Measurements from ENCODE around the gene CCDC57.
"Not testable (repeated sequence)": the region's sequence is repeated elsewhere in the genome, so short reads cannot be mapped to it uniquely, and the experiment has no call there.

Gene CCDC57

DNA sequence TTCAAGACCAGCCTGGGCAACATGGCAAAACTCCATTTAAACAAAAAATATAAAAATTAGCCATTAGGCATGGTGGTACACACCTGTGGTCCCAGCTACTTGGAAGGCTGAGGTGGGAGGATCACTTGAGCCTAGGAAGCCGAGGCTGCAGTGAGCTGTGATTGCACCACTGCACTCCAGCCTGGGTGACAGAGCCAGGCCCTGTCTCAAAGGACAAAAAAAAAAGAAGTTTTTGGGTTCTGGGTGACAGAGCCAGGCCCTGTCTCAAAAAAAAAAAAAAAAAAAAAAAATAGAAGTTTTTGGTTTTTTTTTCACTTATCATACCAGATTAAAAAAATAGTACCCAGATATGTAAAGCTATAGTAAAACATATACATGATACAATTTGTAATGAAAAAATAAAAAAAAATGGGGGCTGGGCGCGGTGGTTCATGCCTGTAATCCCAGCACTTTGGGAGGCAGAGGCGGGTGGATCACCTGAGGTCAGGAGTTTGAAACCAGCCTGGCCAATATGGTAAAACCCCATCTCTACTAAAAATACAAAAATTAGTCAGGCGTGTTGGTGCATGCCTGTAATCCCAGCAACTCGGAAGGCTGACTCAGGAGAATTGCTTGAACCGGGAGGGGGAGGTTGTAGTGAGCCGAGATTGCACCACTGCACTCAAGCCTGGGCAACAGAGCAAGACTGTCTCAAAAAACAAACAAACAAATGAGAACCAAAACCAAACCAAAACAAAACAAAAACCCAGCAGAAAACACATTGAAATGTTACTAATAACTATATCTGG lies 79.3 kb downstream of the CCDC57 start:
- H3K9me3 ChIP-seq (ENCODE audit: control extremely low read depth in 1 of 5, control insufficient read depth in 4 of 5, insufficient read depth in 2 of 5, low read depth in 1 of 5, low read length in 4 of 5); DNase-seq; H3K4me3 ChIP-seq (ENCODE audit: control insufficient read depth in 1 of 7, extremely low read depth in 1 of 7, insufficient read depth in 4 of 7, low read depth in 2 of 7, low read length in 6 of 7); H3K4me1 ChIP-seq (ENCODE audit: control extremely low read depth in 1 of 4, control insufficient read depth in 4 of 4, insufficient read depth in 4 of 4, low read length in 3 of 4); H3K36me3 ChIP-seq (ENCODE audit: control insufficient read depth in 4 of 4, insufficient read depth in 4 of 4, low read length in 3 of 4); H3K27me3 ChIP-seq (replicated peaks in 2 of 5; ENCODE audit: control insufficient read depth in 4 of 5, insufficient read depth in 5 of 5, low read length in 4 of 5); CTCF ChIA-PET; H3K27ac ChIP-seq (ENCODE audit: insufficient read depth in 1 of 2, low read depth in 1 of 2, low read length in 2 of 2, poor library complexity in 1 of 2, severe bottlenecking in 2 of 2): not testable (repeated sequence)
- WGBS (ENCODE audit: insufficient coverage) = 100% methylated on average over 1 of the region's 8 CpGs
- POLR2A ChIA-PET = interaction anchor here (0.6 kb wide), 1 partner anchor 26 kb away, joined by 6 read pairs; no protein-coding TSS in a partner anchor

GRCh38 chr17:82129095-82129494 lies 83.5 kb downstream of the CCDC57 start:
- no peaks in the 10 kb centered on the region for H3K27me3 ChIP-seq (replicated peaks in 2 of 5; ENCODE audit: control insufficient read depth in 4 of 5, insufficient read depth in 5 of 5, low read length in 4 of 5)
- no peak for DNase-seq
- ChIA-PET POLR2A (no interaction called here), CTCF (interaction anchor here (0.9 kb wide), 1 partner anchor 8 kb away, joined by 3 read pairs; no protein-coding TSS in a partner anchor)
- no peaks in the 10 kb centered on the region for H3K4me1 ChIP-seq (ENCODE audit: control extremely low read depth in 1 of 4, control insufficient read depth in 4 of 4, insufficient read depth in 4 of 4, low read length in 3 of 4)
- H3K4me3 ChIP-seq (ENCODE audit: control insufficient read depth in 1 of 7, extremely low read depth in 1 of 7, insufficient read depth in 4 of 7, low read depth in 2 of 7, low read length in 6 of 7) = no peak overlapping the region
- H3K9me3 ChIP-seq (ENCODE audit: control extremely low read depth in 1 of 5, control insufficient read depth in 4 of 5, insufficient read depth in 2 of 5, low read depth in 1 of 5, low read length in 4 of 5) = no peaks in the 10 kb centered on the region
- 95% methylated on average over 4 of the region's 4 CpGs for WGBS (ENCODE audit: insufficient coverage)
- peaks cover 0 to 9% (median 4%) of the 10 kb centered on the region in 4 experiments for H3K36me3 ChIP-seq (ENCODE audit: control insufficient read depth in 4 of 4, insufficient read depth in 4 of 4, low read length in 3 of 4)
- H3K27ac ChIP-seq (ENCODE audit: insufficient read depth in 1 of 2, low read depth in 1 of 2, low read length in 2 of 2, poor library complexity in 1 of 2, severe bottlenecking in 2 of 2) = no peak overlapping the region

GRCh38 chr17:82128287-82128686 lies 84.4 kb downstream of the CCDC57 start:
- no peaks in the 10 kb centered on the region for H3K4me1 ChIP-seq (ENCODE audit: control extremely low read depth in 1 of 4, control insufficient read depth in 4 of 4, insufficient read depth in 4 of 4, low read length in 3 of 4)
- CTCF ChIA-PET = interaction anchor here (1.4 kb wide), 1 partner anchor 35 kb away, joined by 3 read pairs; no protein-coding TSS in a partner anchor
- H3K27ac ChIP-seq (ENCODE audit: insufficient read depth in 1 of 2, low read depth in 1 of 2, low read length in 2 of 2, poor library complexity in 1 of 2, severe bottlenecking in 2 of 2) = no peak overlapping the region

DNA sequence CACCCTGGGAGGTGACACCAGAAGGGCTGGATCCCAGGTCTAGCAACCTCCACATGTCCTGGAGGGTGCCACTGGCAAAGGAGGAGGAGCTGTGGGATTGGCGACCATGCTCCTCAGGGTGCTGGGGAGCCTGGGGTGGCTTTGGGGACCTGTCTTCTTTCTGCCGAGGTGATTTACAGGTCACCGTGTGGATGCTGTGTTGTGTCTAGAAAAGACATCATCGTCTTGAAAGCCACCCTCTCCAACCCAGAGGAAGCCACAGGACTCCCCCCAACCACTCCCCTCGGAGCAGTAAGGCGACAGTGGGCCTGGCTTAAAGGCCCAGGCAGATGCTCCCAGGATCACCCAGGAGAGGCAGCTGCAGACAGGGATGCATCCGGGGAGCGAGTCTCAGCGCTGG lies 84.9 kb downstream of the CCDC57 start:
- no peaks in the 10 kb centered on the region for H3K9me3 ChIP-seq (ENCODE audit: control extremely low read depth in 1 of 5, control insufficient read depth in 4 of 5, insufficient read depth in 2 of 5, low read depth in 1 of 5, low read length in 4 of 5)
- H3K4me3 ChIP-seq (ENCODE audit: control insufficient read depth in 1 of 7, extremely low read depth in 1 of 7, insufficient read depth in 4 of 7, low read depth in 2 of 7, low read length in 6 of 7) = no peak overlapping the region
- H3K36me3 ChIP-seq (ENCODE audit: control insufficient read depth in 4 of 4, insufficient read depth in 4 of 4, low read length in 3 of 4) = peaks cover 0 to 13% (median 6%) of the 10 kb centered on the region in 4 experiments
- ChIA-PET POLR2A (no interaction called here), CTCF (interaction anchor here (1.4 kb wide), 1 partner anchor 36 kb away, joined by 3 read pairs; no protein-coding TSS in a partner anchor)
- WGBS (ENCODE audit: insufficient coverage) = 99% methylated on average over 6 of the region's 9 CpGs
- no peak for DNase-seq
- no peaks in the 10 kb centered on the region for H3K27me3 ChIP-seq (replicated peaks in 2 of 5; ENCODE audit: control insufficient read depth in 4 of 5, insufficient read depth in 5 of 5, low read length in 4 of 5)
- H3K4me1 ChIP-seq (ENCODE audit: control extremely low read depth in 1 of 4, control insufficient read depth in 4 of 4, insufficient read depth in 4 of 4, low read length in 3 of 4) = no peaks in the 10 kb centered on the region
- H3K27ac ChIP-seq (ENCODE audit: insufficient read depth in 1 of 2, low read depth in 1 of 2, low read length in 2 of 2, poor library complexity in 1 of 2, severe bottlenecking in 2 of 2) = no peak overlapping the region

More at GRCh38 chr17:82128287-82128686, 84.4 kb downstream of the CCDC57 start:
- Histone ChIP-seq H3K4me3 (ENCODE audit: control insufficient read depth in 1 of 7, extremely low read depth in 1 of 7, insufficient read depth in 4 of 7, low read depth in 2 of 7, low read length in 6 of 7) (no peak overlapping the region), H3K9me3 (ENCODE audit: control extremely low read depth in 1 of 5, control insufficient read depth in 4 of 5, insufficient read depth in 2 of 5, low read depth in 1 of 5, low read length in 4 of 5) (no peaks in the 10 kb centered on the region), H3K36me3 (ENCODE audit: control insufficient read depth in 4 of 4, insufficient read depth in 4 of 4, low read length in 3 of 4) (peaks cover 0 to 12% (median 6%) of the 10 kb centered on the region in 4 experiments), H3K27me3 (replicated peaks in 2 of 5; ENCODE audit: control insufficient read depth in 4 of 5, insufficient read depth in 5 of 5, low read length in 4 of 5) (no peaks in the 10 kb centered on the region)
- 94% methylated on average over 13 of the region's 15 CpGs for WGBS (ENCODE audit: insufficient coverage)
- POLR2A ChIA-PET = no interaction called here
- DNase-seq = no peak

- Histone ChIP-seq H3K27me3 (replicated peaks in 2 of 5; ENCODE audit: control insufficient read depth in 4 of 5, insufficient read depth in 5 of 5, low read length in 4 of 5) (no peaks in the 10 kb centered on the region), H3K27ac (ENCODE audit: insufficient read depth in 1 of 2, low read depth in 1 of 2, low read length in 2 of 2, poor library complexity in 1 of 2, severe bottlenecking in 2 of 2) (no peak overlapping the region), H3K4me1 (ENCODE audit: control extremely low read depth in 1 of 4, control insufficient read depth in 4 of 4, insufficient read depth in 4 of 4, low read length in 3 of 4) (no peaks in the 10 kb centered on the region), H3K36me3 (ENCODE audit: control insufficient read depth in 4 of 4, insufficient read depth in 4 of 4, low read length in 3 of 4) (peaks cover 0 to 14% (median 6%) of the 10 kb centered on the region in 4 experiments), H3K9me3 (ENCODE audit: control extremely low read depth in 1 of 5, control insufficient read depth in 4 of 5, insufficient read depth in 2 of 5, low read depth in 1 of 5, low read length in 4 of 5) (no peaks in the 10 kb centered on the region), H3K4me3 (ENCODE audit: control insufficient read depth in 1 of 7, extremely low read depth in 1 of 7, insufficient read depth in 4 of 7, low read depth in 2 of 7, low read length in 6 of 7) (no peak overlapping the region)
- ChIA-PET POLR2A (no interaction called here), CTCF (interaction anchor here (1.4 to 1.6 kb wide), 2 partner anchors 28 to 36 kb away, joined by 3 read pairs; no protein-coding TSS in a partner anchor)
- no peak for DNase-seq
- 97% methylated on average over 6 of the region's 11 CpGs for WGBS (ENCODE audit: insufficient coverage)
Observed at GRCh38 chr17:82127315-82127595, 85.4 kb downstream of the CCDC57 start.

- 92% methylated on average over 34 of the region's 35 CpGs for WGBS (ENCODE audit: insufficient coverage)
- Histone ChIP-seq H3K36me3 (ENCODE audit: control insufficient read depth in 4 of 4, insufficient read depth in 4 of 4, low read length in 3 of 4) (peaks cover 0 to 14% (median 6%) of the 10 kb centered on the region in 4 experiments), H3K27me3 (replicated peaks in 2 of 5; ENCODE audit: control insufficient read depth in 4 of 5, insufficient read depth in 5 of 5, low read length in 4 of 5) (no peaks in the 10 kb centered on the region), H3K4me3 (ENCODE audit: control insufficient read depth in 1 of 7, extremely low read depth in 1 of 7, insufficient read depth in 4 of 7, low read depth in 2 of 7, low read length in 6 of 7) (no peak overlapping the region), H3K9me3 (ENCODE audit: control extremely low read depth in 1 of 5, control insufficient read depth in 4 of 5, insufficient read depth in 2 of 5, low read depth in 1 of 5, low read length in 4 of 5) (no peaks in the 10 kb centered on the region), H3K27ac (ENCODE audit: insufficient read depth in 1 of 2, low read depth in 1 of 2, low read length in 2 of 2, poor library complexity in 1 of 2, severe bottlenecking in 2 of 2) (no peak overlapping the region), H3K4me1 (ENCODE audit: control extremely low read depth in 1 of 4, control insufficient read depth in 4 of 4, insufficient read depth in 4 of 4, low read length in 3 of 4) (no peaks in the 10 kb centered on the region)
- DNase-seq = no peak
- ChIA-PET CTCF (interaction anchor here (1.4 to 1.6 kb wide), 2 partner anchors 28 to 37 kb away, joined by 3 read pairs; no protein-coding TSS in a partner anchor), POLR2A (no interaction called here)
Observed at GRCh38 chr17:82126556-82127314, 85.9 kb downstream of the CCDC57 start.

GRCh38 chr17:82124101-82124500 lies 88.5 kb downstream of the CCDC57 start:
- POLR2A ChIA-PET = no interaction called here
- Histone ChIP-seq H3K36me3 (ENCODE audit: control insufficient read depth in 4 of 4, insufficient read depth in 4 of 4, low read length in 3 of 4) (peaks cover 0 to 12% (median 6%) of the 10 kb centered on the region in 4 experiments), H3K27me3 (replicated peaks in 2 of 5; ENCODE audit: control insufficient read depth in 4 of 5, insufficient read depth in 5 of 5, low read length in 4 of 5) (no peaks in the 10 kb centered on the region), H3K4me3 (ENCODE audit: control insufficient read depth in 1 of 7, extremely low read depth in 1 of 7, insufficient read depth in 4 of 7, low read depth in 2 of 7, low read length in 6 of 7) (no peak overlapping the region), H3K9me3 (ENCODE audit: control extremely low read depth in 1 of 5, control insufficient read depth in 4 of 5, insufficient read depth in 2 of 5, low read depth in 1 of 5, low read length in 4 of 5) (no peaks in the 10 kb centered on the region), H3K4me1 (ENCODE audit: control extremely low read depth in 1 of 4, control insufficient read depth in 4 of 4, insufficient read depth in 4 of 4, low read length in 3 of 4) (peaks cover 0 to 5% (median 0%) of the 10 kb centered on the region in 4 experiments), H3K27ac (ENCODE audit: insufficient read depth in 1 of 2, low read depth in 1 of 2, low read length in 2 of 2, poor library complexity in 1 of 2, severe bottlenecking in 2 of 2) (no peak overlapping the region)
- DNase-seq = no peak
- CTCF ChIA-PET = interaction anchor here (1.1 to 1.5 kb wide), 2 partner anchors 10 to 39 kb away, joined by 3 read pairs; no protein-coding TSS in a partner anchor
- WGBS (ENCODE audit: insufficient coverage) = 96% methylated on average over 3 of the region's 4 CpGs

All from common myeloid progenitor, CD34-positive (primary cell).